DOHH2 (cell line): ENCODE data around the gene POC1B.
A peak's percentile ranks its signal among the peaks of the same experiment; 100 is the strongest.

Experiments
- EZH2phosphoT487 ChIP-seq: fragments of 200-600 bp; sonication (generic); IDR thresholded peaks from 2 replicates; pipeline ENCODE4 v1.6.1; 2017; ENCODE audit warnings: borderline replicate concordance, mild to moderate bottlenecking, antibody characterized with exemption, low read length, moderate library complexity, mixed read lengths
- TF ChIP-seq, protein P1 (sequence below): fragments of 200-600 bp; sonication (generic); IDR thresholded peaks from one replicate; pipeline ENCODE4 v1.5.1; 2014; ENCODE audit warnings: antibody characterized with exemption, mild to moderate bottlenecking, low read depth, low read length; ENCODE audit not compliant: poor library complexity, severe bottlenecking

DNA sequence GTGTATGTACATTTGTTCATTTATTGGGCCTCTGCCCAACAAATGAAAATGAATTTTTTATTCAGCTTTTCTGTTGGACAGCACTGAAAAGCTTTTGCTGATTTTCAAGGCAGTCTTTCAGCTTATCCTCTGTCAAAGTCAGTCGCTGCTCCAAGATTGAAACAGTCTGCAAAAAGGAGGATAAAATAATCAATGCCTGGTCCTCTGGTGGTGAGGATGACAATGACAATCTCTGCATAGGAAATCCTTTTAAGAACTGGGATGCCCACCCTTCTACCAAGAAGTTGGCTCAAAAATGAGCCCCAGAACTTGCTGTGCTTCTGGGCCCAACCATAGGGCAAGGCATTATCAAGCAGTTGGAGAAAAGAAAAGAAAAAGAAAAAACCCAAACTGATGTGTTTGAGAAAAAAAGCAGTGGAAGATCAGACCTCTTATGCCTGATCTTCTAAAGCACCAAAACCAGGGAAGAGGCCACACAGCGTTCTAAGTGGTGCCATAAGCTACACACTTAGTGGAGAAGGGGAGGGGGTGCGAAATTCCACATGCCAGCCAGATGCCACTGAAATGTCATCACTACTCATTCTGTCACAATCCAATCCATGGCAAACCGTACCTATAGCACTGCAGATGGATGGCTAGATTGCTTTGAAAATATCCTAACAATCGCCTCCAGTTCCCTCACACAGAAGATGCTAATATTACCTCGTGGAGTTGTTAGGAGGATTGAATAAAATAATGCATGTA is 104.6 kb downstream of the POC1B start:
- TF ChIP-seq, protein P1, sequence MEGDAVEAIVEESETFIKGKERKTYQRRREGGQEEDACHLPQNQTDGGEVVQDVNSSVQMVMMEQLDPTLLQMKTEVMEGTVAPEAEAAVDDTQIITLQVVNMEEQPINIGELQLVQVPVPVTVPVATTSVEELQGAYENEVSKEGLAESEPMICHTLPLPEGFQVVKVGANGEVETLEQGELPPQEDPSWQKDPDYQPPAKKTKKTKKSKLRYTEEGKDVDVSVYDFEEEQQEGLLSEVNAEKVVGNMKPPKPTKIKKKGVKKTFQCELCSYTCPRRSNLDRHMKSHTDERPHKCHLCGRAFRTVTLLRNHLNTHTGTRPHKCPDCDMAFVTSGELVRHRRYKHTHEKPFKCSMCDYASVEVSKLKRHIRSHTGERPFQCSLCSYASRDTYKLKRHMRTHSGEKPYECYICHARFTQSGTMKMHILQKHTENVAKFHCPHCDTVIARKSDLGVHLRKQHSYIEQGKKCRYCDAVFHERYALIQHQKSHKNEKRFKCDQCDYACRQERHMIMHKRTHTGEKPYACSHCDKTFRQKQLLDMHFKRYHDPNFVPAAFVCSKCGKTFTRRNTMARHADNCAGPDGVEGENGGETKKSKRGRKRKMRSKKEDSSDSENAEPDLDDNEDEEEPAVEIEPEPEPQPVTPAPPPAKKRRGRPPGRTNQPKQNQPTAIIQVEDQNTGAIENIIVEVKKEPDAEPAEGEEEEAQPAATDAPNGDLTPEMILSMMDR: peak; percentile 8
- TF ChIP-seq EZH2phosphoT487: no peak
